GM12891 (cell line): ENCODE data around the gene GAD1.

Source experiments
- DNase-seq: peaks from one replicate; pipeline ENCODE4 v3.0.0; 2011; ENCODE audit warnings: low spot score; ENCODE audit not compliant: insufficient read length
- FAIRE-seq: peaks from 2 replicates; lab custom pipeline; 2011; peaks lifted over from hg19 to GRCh38; lab: Jason Lieb, UNC
- PAX5 ChIP-seq: IDR thresholded peaks from 2 replicates; pipeline ENCODE4 v1.6.1; 2011; ENCODE audit warnings: low read length, moderate library complexity, mild to moderate bottlenecking; ENCODE audit not compliant: insufficient read depth, severe bottlenecking
- POLR2A ChIP-seq: IDR thresholded peaks from 2 replicates; pipeline ENCODE4 v1.6.1; 2011; ENCODE audit warnings: low read depth, low read length, control low read depth
- POLR2AphosphoS5 ChIP-seq: IDR thresholded peaks from 2 replicates; pipeline ENCODE4 v1.6.1; 2011; ENCODE audit warnings: low read depth, low read length, control low read depth
- POU2F2 ChIP-seq: IDR thresholded peaks from 2 replicates; pipeline ENCODE4 v1.6.1; 2011; ENCODE audit warnings: low read depth, mild to moderate bottlenecking, control low read depth, low read length, moderate library complexity
- SPI1 ChIP-seq: IDR thresholded peaks from 2 replicates; pipeline ENCODE4 v1.6.1; 2011; ENCODE audit warnings: low read depth, low read length, control low read depth
- TAF1 ChIP-seq: IDR thresholded peaks from 2 replicates; pipeline ENCODE4 v1.6.1; 2011; ENCODE audit warnings: low read depth, low read length, control low read depth

GAD1 gene

GRCh38 chr2:170823088-170823897 lies 6.6 kb downstream of the GAD1 start:
- TF ChIP-seq TAF1 (no peak), SPI1 (no peak), POLR2AphosphoS5 (no peak), POU2F2 (no peak), POLR2A (no peak), PAX5 (no peak)
- DNase-seq, result no peak
- no peak for FAIRE-seq

- TF ChIP-seq POU2F2, result no peak
- TF ChIP-seq POLR2A, result no peak
- no peak for TF ChIP-seq POLR2AphosphoS5
- TF ChIP-seq TAF1, result no peak
- FAIRE-seq (no peak), DNase-seq (no peak)
These were observed 7.2 kb downstream of the GAD1 start for GRCh38 chr2:170823898-170824215.

GRCh38 chr2:170824526-170825015 lies 7.9 kb downstream of the GAD1 start:
- TF ChIP-seq PAX5 (no peak), SPI1 (no peak), POU2F2 (no peak), TAF1 (no peak), POLR2A (no peak), POLR2AphosphoS5 (no peak)
- FAIRE-seq (no peak), DNase-seq (no peak)

- FAIRE-seq, result no peak
These were observed 11.3 kb downstream of the GAD1 start for GRCh38 chr2:170827841-170828532.

GRCh38 chr2:170828533-170828916 lies 11.8 kb downstream of the GAD1 start:
- no peak for FAIRE-seq
- no peak for DNase-seq
- TF ChIP-seq SPI1 (no peak), POU2F2 (no peak), POLR2AphosphoS5 (no peak), POLR2A (no peak), TAF1 (no peak), PAX5 (no peak)

More at GRCh38 chr2:170827841-170828532, 11.3 kb downstream of the GAD1 start:
- no peak for TF ChIP-seq PAX5
- TF ChIP-seq TAF1, result no peak
- no peak for TF ChIP-seq POU2F2
- no peak for TF ChIP-seq POLR2AphosphoS5
- TF ChIP-seq SPI1, result no peak
- no peak for TF ChIP-seq POLR2A
- no peak for DNase-seq

- FAIRE-seq, result no peak
- no peak for DNase-seq
- TF ChIP-seq SPI1 (no peak), POU2F2 (no peak), PAX5 (no peak), TAF1 (no peak), POLR2A (no peak), POLR2AphosphoS5 (no peak)
These were observed 12.3 kb downstream of the GAD1 start for GRCh38 chr2:170829036-170829435.

GRCh38 chr2:170830166-170830565 lies 13.5 kb downstream of the GAD1 start:
- no peak for TF ChIP-seq POU2F2
- no peak for TF ChIP-seq PAX5
- TF ChIP-seq TAF1, result no peak
- no peak for TF ChIP-seq POLR2AphosphoS5
- no peak for TF ChIP-seq POLR2A
- TF ChIP-seq SPI1, result no peak
- DNase-seq (no peak), FAIRE-seq (no peak)

- no peak for DNase-seq
- FAIRE-seq, result no peak
- no peak for TF ChIP-seq POLR2A
- TF ChIP-seq PAX5, result no peak
- TF ChIP-seq SPI1, result no peak
- no peak for TF ChIP-seq POU2F2
- TF ChIP-seq POLR2AphosphoS5, result no peak
- TF ChIP-seq TAF1, result no peak
These were observed 14.4 kb downstream of the GAD1 start for GRCh38 chr2:170831115-170831514.

GRCh38 chr2:170836027-170836426 lies 19.3 kb downstream of the GAD1 start:
- TF ChIP-seq TAF1, result no peak
- no peak for TF ChIP-seq POU2F2
- TF ChIP-seq PAX5, result no peak
- no peak for TF ChIP-seq SPI1
- no peak for TF ChIP-seq POLR2A
- no peak for TF ChIP-seq POLR2AphosphoS5
- FAIRE-seq (no peak), DNase-seq (no peak)
